ENCODE results near the gene NCAN. TPM values are rescaled to one million over a fixed set of nuclear protein-coding genes. Genes with fewer than 3 reads are reported as not detected.

NCAN gene
- total and polyA plus RNA-seq, 2 of the 13 experiments (the other 11 are each of a cell fraction or from before 2014, with no cell fraction given): not detected

DNA sequence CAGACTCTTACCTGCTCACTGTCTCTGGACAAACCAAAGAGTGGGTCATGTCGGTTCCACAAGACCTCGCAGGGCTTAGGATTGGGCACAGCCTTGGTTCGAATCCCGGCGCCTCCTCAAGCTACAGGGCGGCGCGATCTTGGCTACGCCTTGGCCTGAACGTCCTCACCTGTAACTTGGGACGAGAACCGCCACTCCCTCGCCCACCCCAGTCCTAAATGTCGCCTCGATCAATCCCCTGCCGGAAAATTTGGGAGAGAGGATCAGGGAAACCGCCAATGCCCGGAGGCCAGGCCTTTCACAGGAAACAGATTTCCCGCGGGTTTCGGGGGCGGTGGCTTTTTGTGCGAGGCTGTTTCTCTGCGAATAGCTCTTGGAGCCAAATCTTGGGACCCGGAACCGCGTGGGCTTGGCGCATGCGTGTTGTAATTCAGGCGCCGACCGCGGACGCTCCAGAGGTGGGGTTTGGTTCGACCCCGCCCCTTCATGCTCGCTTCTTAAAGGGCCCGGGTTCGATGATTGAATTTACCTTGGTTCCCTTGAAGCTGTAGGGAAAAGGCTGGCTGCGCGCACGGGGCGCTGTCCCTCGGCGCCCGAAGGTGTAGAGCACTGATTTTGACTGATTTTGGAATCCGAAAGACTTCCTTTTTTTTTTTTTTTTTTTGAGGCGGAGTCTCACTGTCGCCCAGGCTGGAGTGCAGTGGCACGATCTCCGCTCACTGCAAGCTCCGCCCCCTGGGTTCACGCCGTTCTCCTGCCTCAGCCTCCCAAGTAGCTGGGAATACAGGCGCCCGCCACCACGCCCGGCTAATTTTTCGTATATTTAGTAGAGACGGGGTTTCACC lies 8.5 kb upstream of the NCAN start, which contains the start of gene NR2C2AP (continued):
- TF ChIP-seq MXD4 (CRISPR knock-in tag; IDR thresholded peaks at IDR 0.05) (peak; percentile 52; the same call in 1 of the 2 replicates), AGO1 (IDR thresholded peaks at IDR 0.05; ENCODE audit: low read depth, low read length, poor library complexity, severe bottlenecking) (peak; percentile 73), GABPB1 (CRISPR knock-in tag; IDR thresholded peaks at IDR 0.05) (peak; percentile 66), RFX1 (IDR thresholded peaks at IDR 0.05) (no peak), ZNF484 (CRISPR knock-in tag; IDR thresholded peaks at IDR 0.05; ENCODE audit: borderline replicate concordance, low read depth) (no peak), MTF2 (CRISPR knock-in tag; IDR thresholded peaks at IDR 0.05; ENCODE audit: borderline replicate concordance) (no peak), REPIN1 (CRISPR knock-in tag; IDR thresholded peaks at IDR 0.05; ENCODE audit: borderline replicate concordance, low read depth) (peak; percentile 46; the same call in 1 of the 2 replicates), ZNF264 (CRISPR knock-in tag; IDR thresholded peaks at IDR 0.05) (no peak), ZBTB20 (CRISPR knock-in tag; IDR thresholded peaks at IDR 0.05; ENCODE audit: borderline replicate concordance, low read depth) (no peak), SALL1 (CRISPR knock-in tag; IDR thresholded peaks at IDR 0.05) (peak; percentile 37; the same call in 1 of the 2 replicates), ZSCAN9 (CRISPR knock-in tag; IDR thresholded peaks at IDR 0.05; ENCODE audit: borderline replicate concordance) (no peak), POLR2A (IDR thresholded peaks at IDR 0.05; ENCODE audit: insufficient read depth in 1 of 2, low read depth in 2 of 2, low read length in 2 of 2) (peak; percentile 48 to 52), THAP11 (CRISPR knock-in tag; IDR thresholded peaks at IDR 0.05) (peak; percentile 37; the same call in 1 of the 2 replicates), HOXA3 (CRISPR knock-in tag; IDR thresholded peaks at IDR 0.05) (no peak; the same call in 1 of the 2 replicates), ZNF616 (CRISPR knock-in tag; IDR thresholded peaks at IDR 0.05; ENCODE audit: low read depth) (no peak), KDM4B (CRISPR knock-in tag; IDR thresholded peaks at IDR 0.05) (no peak), ZNF256 (CRISPR knock-in tag; conservative IDR thresholded peaks at IDR 0.05) (no peak), ELF4 (CRISPR knock-in tag; IDR thresholded peaks at IDR 0.05; ENCODE audit: borderline replicate concordance) (0 out of 2 replicates have a peak, but pooled peaks have one; percentile 42), ZNF274 (CRISPR knock-in tag; IDR thresholded peaks at IDR 0.05) (peak; percentile 11; the same call in 1 of the 2 replicates), PHF8 (CRISPR knock-in tag; IDR thresholded peaks at IDR 0.05) (peak; percentile 69), BORCS8-MEF2B (CRISPR knock-in tag; IDR thresholded peaks at IDR 0.05) (0 out of 2 replicates have a peak, but pooled peaks have one; percentile 31), JARID2 (CRISPR knock-in tag; IDR thresholded peaks at IDR 0.05; ENCODE audit: insufficient replicate concordance) (no peak), U2AF2 (IDR thresholded peaks at IDR 0.05; ENCODE audit: low read depth, low read length) (no peak)
- TF ChIP-seq, protein P1, sequence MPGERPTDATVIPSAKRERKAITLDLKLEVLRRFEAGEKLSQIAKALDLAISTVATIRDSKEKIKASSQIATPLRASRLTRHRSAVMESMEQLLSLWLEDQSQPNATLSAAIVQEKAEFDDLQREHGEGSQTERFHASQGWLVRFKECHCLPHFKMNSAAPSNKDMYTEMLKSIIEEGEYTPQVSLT (CRISPR knock-in tag; IDR thresholded peaks at IDR 0.05; ENCODE audit: borderline replicate concordance, low read depth): no peak
- TF ChIP-seq, protein P2, sequence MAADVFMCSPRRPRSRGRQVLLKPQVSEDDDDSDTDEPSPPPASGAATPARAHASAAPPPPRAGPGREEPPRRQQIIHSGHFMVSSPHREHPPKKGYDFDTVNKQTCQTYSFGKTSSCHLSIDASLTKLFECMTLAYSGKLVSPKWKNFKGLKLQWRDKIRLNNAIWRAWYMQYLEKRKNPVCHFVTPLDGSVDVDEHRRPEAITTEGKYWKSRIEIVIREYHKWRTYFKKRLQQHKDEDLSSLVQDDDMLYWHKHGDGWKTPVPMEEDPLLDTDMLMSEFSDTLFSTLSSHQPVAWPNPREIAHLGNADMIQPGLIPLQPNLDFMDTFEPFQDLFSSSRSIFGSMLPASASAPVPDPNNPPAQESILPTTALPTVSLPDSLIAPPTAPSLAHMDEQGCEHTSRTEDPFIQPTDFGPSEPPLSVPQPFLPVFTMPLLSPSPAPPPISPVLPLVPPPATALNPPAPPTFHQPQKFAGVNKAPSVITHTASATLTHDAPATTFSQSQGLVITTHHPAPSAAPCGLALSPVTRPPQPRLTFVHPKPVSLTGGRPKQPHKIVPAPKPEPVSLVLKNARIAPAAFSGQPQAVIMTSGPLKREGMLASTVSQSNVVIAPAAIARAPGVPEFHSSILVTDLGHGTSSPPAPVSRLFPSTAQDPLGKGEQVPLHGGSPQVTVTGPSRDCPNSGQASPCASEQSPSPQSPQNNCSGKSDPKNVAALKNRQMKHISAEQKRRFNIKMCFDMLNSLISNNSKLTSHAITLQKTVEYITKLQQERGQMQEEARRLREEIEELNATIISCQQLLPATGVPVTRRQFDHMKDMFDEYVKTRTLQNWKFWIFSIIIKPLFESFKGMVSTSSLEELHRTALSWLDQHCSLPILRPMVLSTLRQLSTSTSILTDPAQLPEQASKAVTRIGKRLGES (CRISPR knock-in tag; IDR thresholded peaks at IDR 0.05; ENCODE audit: borderline replicate concordance): 0 out of 2 replicates have a peak, but pooled peaks have one; percentile 20
- TF ChIP-seq, protein P3, sequence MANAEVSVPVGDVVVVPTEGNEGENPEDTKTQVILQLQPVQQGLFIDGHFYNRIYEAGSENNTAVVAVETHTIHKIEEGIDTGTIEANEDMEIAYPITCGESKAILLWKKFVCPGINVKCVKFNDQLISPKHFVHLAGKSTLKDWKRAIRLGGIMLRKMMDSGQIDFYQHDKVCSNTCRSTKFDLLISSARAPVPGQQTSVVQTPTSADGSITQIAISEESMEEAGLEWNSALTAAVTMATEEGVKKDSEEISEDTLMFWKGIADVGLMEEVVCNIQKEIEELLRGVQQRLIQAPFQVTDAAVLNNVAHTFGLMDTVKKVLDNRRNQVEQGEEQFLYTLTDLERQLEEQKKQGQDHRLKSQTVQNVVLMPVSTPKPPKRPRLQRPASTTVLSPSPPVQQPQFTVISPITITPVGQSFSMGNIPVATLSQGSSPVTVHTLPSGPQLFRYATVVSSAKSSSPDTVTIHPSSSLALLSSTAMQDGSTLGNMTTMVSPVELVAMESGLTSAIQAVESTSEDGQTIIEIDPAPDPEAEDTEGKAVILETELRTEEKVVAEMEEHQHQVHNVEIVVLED (CRISPR knock-in tag; IDR thresholded peaks at IDR 0.05; ENCODE audit: borderline replicate concordance): no peak; the same call in 1 of the 2 replicates

Data from HepG2 (cell line).